Measurements from ENCODE around the gene MOSPD2.

MOSPD2 gene

GRCh38 chrX:14872851-14873675 is at the start of gene MOSPD2, which contains the start of gene FANCB:
Gene MOSPD2 (plus strand): TSS chrX:14873421. CDS start chrX:14873529, 108 bp downstream.
Gene FANCB (minus strand): TSS chrX:14873069. CDS start chrX:14865510, 7,559 bp downstream.
- DNase-seq (ENCODE audit: low read depth), result peak; percentile 85

- no peak for DNase-seq (ENCODE audit: low read depth)
These were observed 47.4 kb upstream of the MOSPD2 start for GRCh38 chrX:14825851-14826250.

- DNase-seq (ENCODE audit: low read depth), result no peak
These were observed 46.9 kb upstream of the MOSPD2 start for GRCh38 chrX:14826319-14826718.

- DNase-seq (ENCODE audit: low read depth), result no peak
These were observed 43.6 kb upstream of the MOSPD2 start for GRCh38 chrX:14829643-14830042.

GRCh38 chrX:14832151-14832550 is 41.1 kb upstream of the MOSPD2 start:
- no peak for DNase-seq (ENCODE audit: low read depth)

- no peak for DNase-seq (ENCODE audit: low read depth)
These were observed 40.6 kb upstream of the MOSPD2 start for GRCh38 chrX:14832586-14832985.

- no peak for DNase-seq (ENCODE audit: low read depth)
These were observed 36.1 kb upstream of the MOSPD2 start for GRCh38 chrX:14837155-14837554.

GRCh38 chrX:14843666-14844065 is 29.6 kb upstream of the MOSPD2 start:
- DNase-seq (ENCODE audit: low read depth), result no peak

- DNase-seq (ENCODE audit: low read depth), result no peak
These were observed 21.7 kb upstream of the MOSPD2 start for GRCh38 chrX:14851526-14851925.

GRCh38 chrX:14864631-14865030 is 8.6 kb upstream of the MOSPD2 start:
- DNase-seq (ENCODE audit: low read depth), result no peak

GRCh38 chrX:14865201-14865600 is 8.0 kb upstream of the MOSPD2 start:
- DNase-seq (ENCODE audit: low read depth), result no peak

- DNase-seq (ENCODE audit: low read depth), result no peak
These were observed 1.5 kb upstream of the MOSPD2 start for GRCh38 chrX:14871767-14872166.

GRCh38 chrX:14872355-14872754 is 866 bp upstream of the MOSPD2 start:
- no peak for DNase-seq (ENCODE audit: low read depth)

- no peak for DNase-seq (ENCODE audit: low read depth)
These were observed 442 bp downstream of the MOSPD2 start for GRCh38 chrX:14873676-14874049.

GRCh38 chrX:14875624-14876023 is 2.4 kb downstream of the MOSPD2 start:
- DNase-seq (ENCODE audit: low read depth), result no peak

GRCh38 chrX:14883826-14884225 is 10.6 kb downstream of the MOSPD2 start:
- no peak for DNase-seq (ENCODE audit: low read depth)

- no peak for DNase-seq (ENCODE audit: low read depth)
These were observed 11.5 kb downstream of the MOSPD2 start for GRCh38 chrX:14884714-14885113.

- no peak for DNase-seq (ENCODE audit: low read depth)
These were observed 13.0 kb downstream of the MOSPD2 start for GRCh38 chrX:14886252-14886651.

GRCh38 chrX:14896273-14896672 is 23.1 kb downstream of the MOSPD2 start:
- no peak for DNase-seq (ENCODE audit: low read depth)

- no peak for DNase-seq (ENCODE audit: low read depth)
These were observed 23.8 kb downstream of the MOSPD2 start for GRCh38 chrX:14897042-14897441.

- no peak for DNase-seq (ENCODE audit: low read depth)
These were observed 26.4 kb downstream of the MOSPD2 start for GRCh38 chrX:14899607-14900006.

- no peak for DNase-seq (ENCODE audit: low read depth)
These were observed 29.3 kb downstream of the MOSPD2 start for GRCh38 chrX:14902537-14902936.

GRCh38 chrX:14903891-14904290 is 30.7 kb downstream of the MOSPD2 start:
- DNase-seq (ENCODE audit: low read depth), result no peak

- no peak for DNase-seq (ENCODE audit: low read depth)
These were observed 40.0 kb downstream of the MOSPD2 start for GRCh38 chrX:14913241-14913640.
